Left renal pelvis (tissue), 4 donors: ENCODE measurements around the gene CRMP1. TPM values are rescaled to one million over a fixed set of nuclear protein-coding genes. Genes with fewer than 3 reads are reported as not detected.

Experiments
- DNase-seq, 4 donors: peaks; one replicate each; pipeline ENCODE4 v3.0.0-alpha.2; 2013; ENCODE audit warnings: low read depth in 4 of 4, low spot score in 3 of 4
- polyA plus RNA-seq, 4 donors: library from polyadenylated mRNA; unstranded; fragments of 120-200 nt; gene quantifications; one replicate each; pipeline ENCODE4 v1.2.1, GENCODE V29; 2013; ENCODE audit not compliant: insufficient read length in 4 of 4

Gene CRMP1
- polyA plus RNA-seq, 4 donors: 41.1 to 62.7 (median 53.7) TPM

GRCh38 chr4:5801696-5802095, 91.2 kb downstream of the CRMP1 start:
- no peak for DNase-seq

- DNase-seq: no peak
These were observed 92.4 kb downstream of the CRMP1 start for GRCh38 chr4:5800496-5800895.

GRCh38 chr4:5799406-5799805, 93.5 kb downstream of the CRMP1 start:
- no peak for DNase-seq

GRCh38 chr4:5798946-5799345, 93.9 kb downstream of the CRMP1 start:
- DNase-seq: no peak

- no peak for DNase-seq
These were observed 94.4 kb downstream of the CRMP1 start for GRCh38 chr4:5798462-5798861.

- no peak for DNase-seq
These were observed 95.0 kb downstream of the CRMP1 start for GRCh38 chr4:5797866-5798265.

- no peak for DNase-seq
These were observed 95.9 kb downstream of the CRMP1 start for GRCh38 chr4:5796976-5797375.

GRCh38 chr4:5795580-5795979, 97.3 kb downstream of the CRMP1 start:
- DNase-seq: no peak

GRCh38 chr4:5793514-5793913, 99.4 kb downstream of the CRMP1 start:
- no peak for DNase-seq

- DNase-seq: no peak
These were observed 101.2 kb downstream of the CRMP1 start for GRCh38 chr4:5791654-5792053.

GRCh38 chr4:5790546-5790857, 102.4 kb downstream of the CRMP1 start:
- DNase-seq: no peak

GRCh38 chr4:5789141-5789540, 103.7 kb downstream of the CRMP1 start:
- DNase-seq: no peak

- DNase-seq: no peak
These were observed 104.7 kb downstream of the CRMP1 start for GRCh38 chr4:5788144-5788543.

GRCh38 chr4:5787311-5787710, 105.6 kb downstream of the CRMP1 start:
- DNase-seq: no peak

- DNase-seq: no peak
These were observed 106.8 kb downstream of the CRMP1 start for GRCh38 chr4:5785806-5786680.

- no peak for DNase-seq
These were observed 107.8 kb downstream of the CRMP1 start for GRCh38 chr4:5784960-5785611.

- DNase-seq: no peak
These were observed 108.9 kb downstream of the CRMP1 start for GRCh38 chr4:5784021-5784420.

GRCh38 chr4:5783486-5783885, 109.4 kb downstream of the CRMP1 start:
- no peak for DNase-seq

GRCh38 chr4:5782829-5783476, 109.9 kb downstream of the CRMP1 start:
- DNase-seq: no peak

GRCh38 chr4:5781691-5782090, 111.2 kb downstream of the CRMP1 start:
- no peak for DNase-seq

- no peak for DNase-seq
These were observed 111.9 kb downstream of the CRMP1 start for GRCh38 chr4:5780831-5781480.
